GM23338 (cell line): Measurements from ENCODE around the gene UTP4. TPM values are rescaled to one million over a fixed set of nuclear protein-coding genes. Genes with fewer than 3 reads are reported as not detected.
A peak's percentile ranks its signal among the peaks of the same experiment; 100 is the strongest.

Source experiments
- ATAC-seq: fragments of 200-7000 bp; cut with Tn5 transposase; 3 replicates; pipeline ENCODE4 v1.9.1; 2020
- DNase-seq: peaks from one replicate; pipeline ENCODE4 v3.0.0-alpha.2; 2015; ENCODE audit warnings: low spot score
- H2AFZ ChIP-seq: fragments of 200-600 bp; sonication (generic); 2 replicates; pipeline ENCODE4 v1.8.0; 2016; ENCODE audit warnings: antibody characterized with exemption, mild to moderate bottlenecking, moderate library complexity
- H3F3A ChIP-seq: fragments of 200-600 bp; sonication (generic); replicated peaks from 2 replicates; pipeline ENCODE4 v1.8.0; 2017; ENCODE audit warnings: antibody characterized with exemption, mixed run types, low read depth
- H3K27ac ChIP-seq: fragments of 200-600 bp; sonication (generic); 2 replicates; pipeline ENCODE4 v1.6.1; 2016; ENCODE audit warnings: low read depth
- H3K27me3 ChIP-seq: fragments of 200-600 bp; sonication (generic); 2 replicates; pipeline ENCODE4 v1.8.0; 2016; ENCODE audit warnings: mild to moderate bottlenecking, mixed run types, moderate library complexity; ENCODE audit not compliant: insufficient read depth
- H3K36me3 ChIP-seq: fragments of 200-600 bp; sonication (generic); 2 replicates; pipeline ENCODE4 v1.8.0; 2016; ENCODE audit warnings: mild to moderate bottlenecking; ENCODE audit not compliant: insufficient read depth
- H3K4me1 ChIP-seq: fragments of 200-600 bp; sonication (generic); 2 replicates; pipeline ENCODE4 v1.8.0; 2016; ENCODE audit warnings: mild to moderate bottlenecking, moderate library complexity; ENCODE audit not compliant: insufficient read depth
- H3K4me2 ChIP-seq: fragments of 200-600 bp; sonication (generic); 2 replicates; pipeline ENCODE4 v1.7.1; 2017; ENCODE audit warnings: mixed run types
- H3K4me3 ChIP-seq: fragments of 200-600 bp; sonication (generic); 2 replicates; pipeline ENCODE4 v1.6.1; 2016; ENCODE audit warnings: mixed run types
- H3K79me2 ChIP-seq: fragments of 200-600 bp; sonication (generic); replicated peaks from 2 replicates; pipeline ENCODE4 v1.8.0; 2017; ENCODE audit warnings: mild to moderate bottlenecking; ENCODE audit not compliant: insufficient read depth
- H3K9me2 ChIP-seq: fragments of 200-600 bp; sonication (generic); 2 replicates; pipeline ENCODE4 v1.8.0; 2017; ENCODE audit not compliant: insufficient read depth
- H4K20me1 ChIP-seq: fragments of 200-600 bp; sonication (generic); replicated peaks from 2 replicates; pipeline ENCODE4 v1.8.0; 2017; ENCODE audit warnings: mild to moderate bottlenecking; ENCODE audit not compliant: insufficient read depth
- H3K27ac Mint-ChIP-seq: 2 replicates; pipeline ENCODE4 v1.8.0; 2020; ENCODE audit warnings: inconsistent platforms, mild to moderate bottlenecking, moderate library complexity, mixed read lengths
- H3K27me3 Mint-ChIP-seq: 3 replicates; pipeline ENCODE4 v1.8.0; 2022; ENCODE audit warnings: low read depth, mild to moderate bottlenecking, moderate library complexity, mixed read lengths, inconsistent platforms; ENCODE audit not compliant: insufficient read depth, poor library complexity
- H3K36me3 Mint-ChIP-seq: 3 replicates; pipeline ENCODE4 v1.8.0; 2021; ENCODE audit warnings: low read depth, mild to moderate bottlenecking, inconsistent platforms, moderate library complexity, mixed read lengths
- H3K4me1 Mint-ChIP-seq: 3 replicates; pipeline ENCODE4 v1.8.0; 2020; ENCODE audit warnings: mild to moderate bottlenecking, inconsistent platforms, mixed read lengths
- H3K4me3 Mint-ChIP-seq: 3 replicates; pipeline ENCODE4 v1.8.0; 2021; ENCODE audit warnings: moderate library complexity, mild to moderate bottlenecking, inconsistent platforms, mixed read lengths
- H3K9me3 Mint-ChIP-seq: 3 replicates; pipeline ENCODE4 v1.8.0; 2020; ENCODE audit warnings: moderate library complexity, mild to moderate bottlenecking, inconsistent platforms, mixed read lengths
- CTCF ChIP-seq, 2 experiments: fragments of 200-600 bp in 1 of 2; sonication (generic) in 1 of 2; conservative IDR thresholded peaks; 2 replicates each; pipeline versions ENCODE4 v1.5.1 to v1.6.1; 2016 to 2017; ENCODE audit warnings: antibody characterized with exemption in 2 of 2, low read depth in 2 of 2, mild to moderate bottlenecking in 2 of 2, moderate library complexity in 1 of 2
- EZH2 ChIP-seq: fragments of 200-600 bp; sonication (generic); IDR thresholded peaks from one replicate; pipeline ENCODE4 v1.8.0; 2017; ENCODE audit warnings: antibody characterized with exemption, mild to moderate bottlenecking, low read depth; ENCODE audit not compliant: unreplicated experiment
- EZH2phosphoT487 ChIP-seq: fragments of 200-600 bp; sonication (generic); IDR thresholded peaks from one replicate; pipeline ENCODE4 v1.8.1; 2018; ENCODE audit warnings: antibody characterized with exemption; ENCODE audit not compliant: unreplicated experiment
- JUNB ChIP-seq: IDR thresholded peaks from one replicate; pipeline ENCODE4 v1.6.1; 2016; ENCODE audit warnings: antibody characterized with exemption; ENCODE audit not compliant: unreplicated experiment
- NANOG ChIP-seq: IDR thresholded peaks from 2 replicates; pipeline ENCODE4 v1.6.1; 2016; ENCODE audit warnings: antibody characterized with exemption, borderline replicate concordance
- ZNF462 ChIP-seq: fragments of 250-450 bp; sonication (Bioruptor Pico); IDR thresholded peaks from 2 replicates; pipeline ENCODE4 v1.5.0; 2020; ENCODE audit warnings: mild to moderate bottlenecking, moderate library complexity
- polyA plus RNA-seq: library from polyadenylated mRNA; unstranded; fragments of >200 nt; fragmentation: Nextera tagmentation; extraction: Ambion mirVana; gene quantifications from 2 replicates; pipeline ENCODE4 v1.2.1, GENCODE V29; 2016
- total RNA-seq: library from RNA; depleted of rRNA; stranded (reverse); fragments of >200 nt; shearing (Covaris generic); gene quantifications from 2 replicates; pipeline ENCODE4 v1.2.3, GENCODE V29; 2014
- TF ChIP-seq, protein P1 (sequence below): IDR thresholded peaks from one replicate; pipeline ENCODE4 v1.6.1; 2018; ENCODE audit warnings: antibody characterized with exemption; ENCODE audit not compliant: unreplicated experiment

Gene UTP4
- total and polyA plus RNA-seq, 2 experiments from 2014 or later = 63.2 to 66.6 TPM

DNA sequence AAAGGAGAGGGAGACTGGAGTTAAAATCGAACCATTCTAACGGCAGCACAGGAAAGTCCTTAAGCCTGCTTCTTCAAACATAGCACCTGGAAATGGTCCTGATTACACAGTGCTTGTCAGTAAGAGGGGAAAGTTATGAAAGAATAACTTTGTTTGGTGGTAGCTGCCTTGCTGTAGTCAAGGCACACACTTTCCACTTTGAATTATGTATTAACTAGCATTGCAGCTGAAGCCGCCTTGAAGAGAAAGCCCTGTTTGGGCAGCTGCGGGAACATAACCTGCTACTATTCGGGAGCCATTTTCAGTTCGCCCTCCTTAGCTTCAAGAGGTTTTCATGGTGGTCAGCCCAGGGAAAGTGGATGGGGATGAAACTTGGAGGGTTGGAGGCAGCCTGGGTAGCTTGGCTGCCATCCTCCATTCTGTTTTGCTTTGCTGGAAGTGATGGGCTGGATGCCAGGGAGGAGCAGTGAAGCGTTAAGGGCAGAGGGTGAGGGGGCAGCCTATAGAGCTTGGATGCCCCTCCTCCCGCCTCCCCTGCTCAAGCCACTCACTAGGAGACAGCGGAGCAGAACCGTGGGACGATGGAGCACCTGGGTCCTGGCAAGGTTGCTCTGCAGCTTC lies 32.3 kb upstream of the UTP4 start (continued):
- TF ChIP-seq, protein P1, sequence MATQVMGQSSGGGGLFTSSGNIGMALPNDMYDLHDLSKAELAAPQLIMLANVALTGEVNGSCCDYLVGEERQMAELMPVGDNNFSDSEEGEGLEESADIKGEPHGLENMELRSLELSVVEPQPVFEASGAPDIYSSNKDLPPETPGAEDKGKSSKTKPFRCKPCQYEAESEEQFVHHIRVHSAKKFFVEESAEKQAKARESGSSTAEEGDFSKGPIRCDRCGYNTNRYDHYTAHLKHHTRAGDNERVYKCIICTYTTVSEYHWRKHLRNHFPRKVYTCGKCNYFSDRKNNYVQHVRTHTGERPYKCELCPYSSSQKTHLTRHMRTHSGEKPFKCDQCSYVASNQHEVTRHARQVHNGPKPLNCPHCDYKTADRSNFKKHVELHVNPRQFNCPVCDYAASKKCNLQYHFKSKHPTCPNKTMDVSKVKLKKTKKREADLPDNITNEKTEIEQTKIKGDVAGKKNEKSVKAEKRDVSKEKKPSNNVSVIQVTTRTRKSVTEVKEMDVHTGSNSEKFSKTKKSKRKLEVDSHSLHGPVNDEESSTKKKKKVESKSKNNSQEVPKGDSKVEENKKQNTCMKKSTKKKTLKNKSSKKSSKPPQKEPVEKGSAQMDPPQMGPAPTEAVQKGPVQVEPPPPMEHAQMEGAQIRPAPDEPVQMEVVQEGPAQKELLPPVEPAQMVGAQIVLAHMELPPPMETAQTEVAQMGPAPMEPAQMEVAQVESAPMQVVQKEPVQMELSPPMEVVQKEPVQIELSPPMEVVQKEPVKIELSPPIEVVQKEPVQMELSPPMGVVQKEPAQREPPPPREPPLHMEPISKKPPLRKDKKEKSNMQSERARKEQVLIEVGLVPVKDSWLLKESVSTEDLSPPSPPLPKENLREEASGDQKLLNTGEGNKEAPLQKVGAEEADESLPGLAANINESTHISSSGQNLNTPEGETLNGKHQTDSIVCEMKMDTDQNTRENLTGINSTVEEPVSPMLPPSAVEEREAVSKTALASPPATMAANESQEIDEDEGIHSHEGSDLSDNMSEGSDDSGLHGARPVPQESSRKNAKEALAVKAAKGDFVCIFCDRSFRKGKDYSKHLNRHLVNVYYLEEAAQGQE = no peak

GRCh38 chr16:69105501-69106361 lies 26.7 kb upstream of the UTP4 start, which contains the start of gene HAS3:
Gene HAS3 (plus strand): TSS chr16:69105653. CDS start chr16:69109396, 3,743 bp downstream.
- no peaks in the 10 kb centered on the region for H3K9me2 ChIP-seq
- H3K4me1 Mint-ChIP-seq = peaks cover 47% of the 10 kb centered on the region
- peak within 1 kb of the TSS; percentile 95 for H3K4me3 ChIP-seq
- H4K20me1 ChIP-seq = no peaks in the 10 kb centered on the region
- H3K4me3 Mint-ChIP-seq = peak within 1 kb of the TSS; percentile 94
- H3K27me3 ChIP-seq = no peaks in the 10 kb centered on the region
- no peak within 1 kb of the TSS; the same call in 1 of the 2 replicates for H2AFZ ChIP-seq
- H3K36me3 Mint-ChIP-seq = peaks cover 27% of the 10 kb centered on the region
- H3K27ac Mint-ChIP-seq = peak within 1 kb of the TSS; percentile 60; the same call in 1 of the 2 replicates
- peak within 1 kb of the TSS; percentile 99 for H3K4me2 ChIP-seq
- peaks cover 32% of the 10 kb centered on the region for H3F3A ChIP-seq
- DNase-seq (peak; percentile 93), ATAC-seq (peak; percentile 30)
- peaks cover 31% of the 10 kb centered on the region for H3K27me3 Mint-ChIP-seq
- H3K4me1 ChIP-seq = peaks cover 46% of the 10 kb centered on the region
- peaks cover 13% of the 10 kb centered on the region; the same call in 1 of the 2 replicates for H3K36me3 ChIP-seq
- no peaks in the 10 kb centered on the region for H3K9me3 Mint-ChIP-seq
- no peak within 1 kb of the TSS for H3K27ac ChIP-seq
- peaks cover 41% of the 10 kb centered on the region for H3K79me2 ChIP-seq
- TF ChIP-seq JUNB (no peak), EZH2 (no peak), EZH2phosphoT487 (no peak), NANOG (peak; percentile 79), CTCF (conservative IDR thresholded peaks at IDR 0.05; ENCODE audit: low read depth in 2 of 2) (peak; percentile 27 to 76; a peak in 3 of 4 replicates), ZNF462 (CRISPR knock-in tag) (no peak)
